ENCODE data around the gene INSL3. TPM values are rescaled to one million over a fixed set of nuclear protein-coding genes. Genes with fewer than 3 reads are reported as not detected.

INSL3 gene
- total and polyA plus RNA-seq, 2 of the 13 experiments (the other 11 are each of a cell fraction or from before 2014, with no cell fraction given) = 0.30 TPM; not detected in 1

GRCh38 chr19:17832443-17833208, 11.3 kb upstream of the INSL3 start:
- CTCF ChIA-PET (ENCODE audit: low intra/inter-chr PET ratio, low total read pairs) = no interaction called here
- in situ Hi-C loops (cut with HindIII; ENCODE audit: extremely low pct_ligation_motif_present, low pct_unique_long_range_greater_than_20kb) = no loop called here
- no peak for TF ChIP-seq ZBTB7B (CRISPR knock-in tag; IDR thresholded peaks at IDR 0.05)
- no peak for TF ChIP-seq ZSCAN22 (CRISPR knock-in tag; IDR thresholded peaks at IDR 0.05)
- no peak for TF ChIP-seq ZNF496 (CRISPR knock-in tag; IDR thresholded peaks at IDR 0.05; ENCODE audit: insufficient replicate concordance)
- TF ChIP-seq MED8 (CRISPR knock-in tag; IDR thresholded peaks at IDR 0.05; ENCODE audit: insufficient replicate concordance) = no peak
- TF ChIP-seq SP140L (CRISPR knock-in tag; IDR thresholded peaks at IDR 0.05; ENCODE audit: borderline replicate concordance) = no peak
- TF ChIP-seq ZSCAN21 (CRISPR knock-in tag; IDR thresholded peaks at IDR 0.05; ENCODE audit: borderline replicate concordance) = no peak
- no peak for TF ChIP-seq ZBTB1 (CRISPR knock-in tag; IDR thresholded peaks at IDR 0.05; ENCODE audit: borderline replicate concordance)
- no peak for TF ChIP-seq CEBPB (IDR thresholded peaks at IDR 0.05; ENCODE audit: borderline replicate concordance, low read depth, low read length)
- TF ChIP-seq ZNF768 (CRISPR knock-in tag; IDR thresholded peaks at IDR 0.05) = peak; percentile 92
- no peak for TF ChIP-seq AKNA (CRISPR knock-in tag; IDR thresholded peaks at IDR 0.05; ENCODE audit: borderline replicate concordance)
- no peak for TF ChIP-seq ZZZ3 (CRISPR knock-in tag; IDR thresholded peaks at IDR 0.05; ENCODE audit: borderline replicate concordance)
- TF ChIP-seq ZNF562 (CRISPR knock-in tag; IDR thresholded peaks at IDR 0.05; ENCODE audit: borderline replicate concordance) = no peak
- TF ChIP-seq ZBTB21 (CRISPR knock-in tag; IDR thresholded peaks at IDR 0.05) = no peak
- no peak for TF ChIP-seq AFF4 (CRISPR knock-in tag; IDR thresholded peaks at IDR 0.05)

More at GRCh38 chr19:17832443-17833208, 11.3 kb upstream of the INSL3 start:
- DNase-seq (ENCODE audit: low spot score) (no peak), FAIRE-seq (no peak), ATAC-seq (no peak)
- no TSS peak for BruUV-seq (replicated peaks)
- Histone ChIP-seq H3K9me3 (ENCODE audit: low read length) (no peaks in the 10 kb centered on the region), H3K36me3 (replicated peaks in 1 of 2; ENCODE audit: control insufficient read depth in 1 of 2, insufficient read depth in 2 of 2, low read length in 2 of 2) (no peaks in the 10 kb centered on the region; a peak in 3 of 5 replicates), H3K9ac (ENCODE audit: insufficient read depth, low read depth, low read length) (no peak overlapping the region), H2AFZ (ENCODE audit: low read length) (no peak overlapping the region), H3K4me3 (replicated peaks in 1 of 3; ENCODE audit: insufficient read depth in 1 of 3, low read depth in 2 of 3, low read length in 3 of 3) (no peak overlapping the region), H3K4me2 (ENCODE audit: low read depth, low read length) (no peak overlapping the region), H3K79me2 (ENCODE audit: insufficient read depth, low read length) (no peaks in the 10 kb centered on the region), H3K4me1 (ENCODE audit: insufficient read depth, low read length) (no peaks in the 10 kb centered on the region), H3K27me3 (ENCODE audit: control insufficient read depth in 1 of 2, insufficient read depth in 2 of 2, low read length in 2 of 2) (no peaks in the 10 kb centered on the region), H4K20me1 (ENCODE audit: insufficient read depth, low read length) (no peaks in the 10 kb centered on the region), H3K27ac (ENCODE audit: extremely low read length, insufficient read depth, low read length) (no peak overlapping the region)
- POLR2A ChIA-PET = no interaction called here
- intact Hi-C loops (cut with micrococcal nuclease; ENCODE audit: unreplicated experiment) = no loop called here
- 88% methylated on average over 15 of the region's 17 CpGs for WGBS (ENCODE audit: low lambda C conversion rate)
